GM12878 (cell line): ENCODE data around the gene SIN3A. TPM values are rescaled to one million over a fixed set of nuclear protein-coding genes. Genes with fewer than 3 reads are reported as not detected.

Experiments used
- CBX3 ChIP-seq: fragments of 200-600 bp; sonication (generic); IDR thresholded peaks from 2 replicates; pipeline ENCODE4 v1.6.1; 2016; ENCODE audit warnings: low read depth, borderline replicate concordance
- ESRRA ChIP-seq: IDR thresholded peaks from 2 replicates; pipeline ENCODE4 v1.6.1; 2012; ENCODE audit warnings: mild to moderate bottlenecking, low read length, improper control_type of control experiment
- HDAC6 ChIP-seq: fragments of 200-600 bp; sonication (generic); IDR thresholded peaks from one replicate; pipeline ENCODE4 v1.8.0; 2017; ENCODE audit warnings: antibody characterized with exemption; ENCODE audit not compliant: unreplicated experiment
- POLR2AphosphoS2 ChIP-seq: IDR thresholded peaks from 2 replicates; pipeline ENCODE4 v1.6.1; 2011; ENCODE audit warnings: low read depth, mild to moderate bottlenecking, low read length, improper control_type of control experiment, moderate library complexity
- RBBP5 ChIP-seq: fragments of 200-600 bp; sonication (generic); conservative IDR thresholded peaks from 2 replicates; pipeline ENCODE4 v1.6.1; 2016
- STAT1 ChIP-seq: fragments of 450-650 bp; conservative IDR thresholded peaks from 2 replicates; pipeline ENCODE4 v1.6.1; 2014; ENCODE audit warnings: antibody characterized with exemption, mild to moderate bottlenecking
- YBX1 ChIP-seq: fragments of 450-650 bp; IDR thresholded peaks from 2 replicates; pipeline ENCODE4 v1.6.1; 2016; ENCODE audit warnings: antibody characterized with exemption
- microRNA counts: library from miRNA; unstranded; fragments of <30 nt; microRNA quantifications from one replicate; lab custom pipeline; 2016
- microRNA-seq: library from miRNA; unstranded; fragments of <30 nt; microRNA quantifications from one replicate; pipeline ENCODE4, GENCODE V29; 2018
- polyA plus RNA-seq, 11 experiments: library from polyadenylated mRNA; depleted of rRNA in 4 of 11; unstranded in 6 of 11; stranded (reverse) in 5 of 11; fragments of >200 nt; fragmentation: Nextera tagmentation in 4 of 11; fragmentation: Illumina TruSeq in 1 of 11; extraction: Ambion mirVana in 4 of 11; extraction: Trizol in 1 of 11; gene quantifications; 1 replicate in 1 of 11; 2 replicates in 10 of 11; pipeline versions ENCODE4 v1.2.1 to v1.2.3, GENCODE V29; 2011 to 2016; ENCODE audit warnings: inconsistent platforms in 2 of 11, missing spikeins in 2 of 11, low read depth in 1 of 11
- small RNA-seq: library from RNA; depleted of rRNA; stranded (forward); fragments of <200 nt; gene quantifications from one replicate; pipeline ENCODE3, GENCODE V24; 2014
- total RNA-seq, 4 experiments: library from RNA; depleted of rRNA in 3 of 4; stranded (reverse); fragments of >200 nt in 3 of 4; fragmentation: Illumina TruSeq in 1 of 4; extraction: Trizol in 1 of 4; gene quantifications; 2 replicates each; pipeline versions ENCODE4 v1.2.1 to v1.2.3, GENCODE V29; 2013 to 2021
- TF ChIP-seq, protein P1 (sequence below): IDR thresholded peaks from 2 replicates; pipeline ENCODE4 v1.6.1; 2012; ENCODE audit warnings: low read length, inconsistent platforms

SIN3A gene
- total and polyA plus RNA-seq, 10 of the 15 experiments (the other 5 are each of a cell fraction or from before 2014, with no cell fraction given) = 6.4 to 62.2 (median 29.2) TPM

DNA sequence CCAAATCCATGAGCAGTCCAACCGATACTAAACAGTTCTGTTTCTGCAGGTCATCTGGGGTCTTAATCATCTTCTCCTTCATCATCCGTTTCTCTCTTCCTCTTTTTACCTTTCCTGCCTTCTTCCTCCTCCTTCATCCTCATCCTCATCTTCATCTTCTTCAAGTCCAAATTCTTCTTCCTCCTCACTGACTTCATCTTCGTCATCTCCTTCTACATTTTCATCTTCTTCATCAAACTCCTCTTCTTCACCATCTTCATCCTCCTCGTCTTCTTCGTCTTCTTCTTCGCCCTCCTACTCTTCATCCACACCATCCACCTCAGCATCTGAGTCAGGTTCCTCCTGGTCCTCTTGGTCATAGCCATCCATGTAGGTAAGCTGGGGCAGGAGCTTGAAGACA, 129.8 kb downstream of the SIN3A start (continued):
- TF ChIP-seq CBX3 = no peak
- TF ChIP-seq RBBP5 = no peak
- TF ChIP-seq YBX1 = no peak
- no peak for TF ChIP-seq STAT1
- TF ChIP-seq, protein P1, sequence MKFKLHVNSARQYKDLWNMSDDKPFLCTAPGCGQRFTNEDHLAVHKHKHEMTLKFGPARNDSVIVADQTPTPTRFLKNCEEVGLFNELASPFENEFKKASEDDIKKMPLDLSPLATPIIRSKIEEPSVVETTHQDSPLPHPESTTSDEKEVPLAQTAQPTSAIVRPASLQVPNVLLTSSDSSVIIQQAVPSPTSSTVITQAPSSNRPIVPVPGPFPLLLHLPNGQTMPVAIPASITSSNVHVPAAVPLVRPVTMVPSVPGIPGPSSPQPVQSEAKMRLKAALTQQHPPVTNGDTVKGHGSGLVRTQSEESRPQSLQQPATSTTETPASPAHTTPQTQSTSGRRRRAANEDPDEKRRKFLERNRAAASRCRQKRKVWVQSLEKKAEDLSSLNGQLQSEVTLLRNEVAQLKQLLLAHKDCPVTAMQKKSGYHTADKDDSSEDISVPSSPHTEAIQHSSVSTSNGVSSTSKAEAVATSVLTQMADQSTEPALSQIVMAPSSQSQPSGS = no peak
- no peak for TF ChIP-seq HDAC6
- TF ChIP-seq POLR2AphosphoS2 = no peak
- no peak for TF ChIP-seq ESRRA
- TF ChIP-seq, all 136 proteins: peak for 0

MicroRNAs encoded within 50 kb of the gene (microRNA counts, 767-probe panel; counts per million panel counts)
- 2,268 counts per million, percentile 80 among the panel's probes with 10 or more counts for microRNA hsa-miR-631 (lab: Ali Mortazavi, UCI)

Small RNA genes within 50 kb of the gene (microRNA-seq; reads per million reads assigned to microRNA genes)
- gene MIR631 = not detected

Small RNA genes within 50 kb of the gene (small RNA-seq; reads per million reads assigned to genes)
- not detected for gene AC105036.2

Other genes with a start within 250 kb of the SIN3A start
Only the 7 nearest of the 10 such genes appear.
- not detected in 2 replicates for gene GOLGA6D, start 168.9 kb downstream of the SIN3A start, total RNA-seq (2014; rRNA removed)
- gene GOLGA6D, start 168.9 kb downstream of the SIN3A start, total RNA-seq (2014; rRNA removed; fragmentation: Illumina TruSeq; extraction: Trizol) = not detected in 2 replicates
- not detected in 2 replicates for gene GOLGA6D, start 168.9 kb downstream of the SIN3A start, total RNA-seq (2021)
- not detected in 2 replicates for gene GOLGA6D, start 168.9 kb downstream of the SIN3A start, polyA plus RNA-seq (2011; rRNA removed)
- gene GOLGA6D, start 168.9 kb downstream of the SIN3A start, polyA plus RNA-seq (2014; fragmentation: Illumina TruSeq; extraction: Trizol) = not detected in 2 replicates
- not detected for gene GOLGA6D, start 168.9 kb downstream of the SIN3A start, polyA plus RNA-seq (2014; fragmentation: Nextera tagmentation; extraction: Ambion mirVana)
- gene GOLGA6D, start 168.9 kb downstream of the SIN3A start, polyA plus RNA-seq (2014; rRNA removed) = not detected in 2 replicates
- gene GOLGA6D, start 168.9 kb downstream of the SIN3A start, polyA plus RNA-seq (2016; fragmentation: Nextera tagmentation; extraction: Ambion mirVana) = not detected
- gene COMMD4, start 115.6 kb downstream of the SIN3A start, total RNA-seq (2014; rRNA removed) = 110 and 113 TPM in 2 replicates
- gene COMMD4, start 115.6 kb downstream of the SIN3A start, total RNA-seq (2014; rRNA removed; fragmentation: Illumina TruSeq; extraction: Trizol) = 46.1 and 48.4 TPM in 2 replicates
- 86.3 and 98.9 TPM in 2 replicates for gene COMMD4, start 115.6 kb downstream of the SIN3A start, total RNA-seq (2021)
- 32.0 and 53.2 TPM in 2 replicates for gene COMMD4, start 115.6 kb downstream of the SIN3A start, polyA plus RNA-seq (2011; rRNA removed)
- gene COMMD4, start 115.6 kb downstream of the SIN3A start, polyA plus RNA-seq (2014; fragmentation: Illumina TruSeq; extraction: Trizol) = 18.5 and 34.3 TPM in 2 replicates
- 10 to 100 TPM; 14.5 to 38.4 TPM for gene COMMD4, start 115.6 kb downstream of the SIN3A start, polyA plus RNA-seq (2014; fragmentation: Nextera tagmentation; extraction: Ambion mirVana)
- 97.4 and 111 TPM in 2 replicates for gene COMMD4, start 115.6 kb downstream of the SIN3A start, polyA plus RNA-seq (2014; rRNA removed)
- gene COMMD4, start 115.6 kb downstream of the SIN3A start, polyA plus RNA-seq (2016; fragmentation: Nextera tagmentation; extraction: Ambion mirVana) = 100 to 1,000 TPM; 115 to 118 TPM
- 0.71 and 0.73 TPM in 2 replicates for gene NEIL1, start 104.7 kb downstream of the SIN3A start, total RNA-seq (2014; rRNA removed)
- 0.58 and 0.92 TPM in 2 replicates for gene NEIL1, start 104.7 kb downstream of the SIN3A start, total RNA-seq (2014; rRNA removed; fragmentation: Illumina TruSeq; extraction: Trizol)
- gene NEIL1, start 104.7 kb downstream of the SIN3A start, total RNA-seq (2021) = 0.96 and 1.5 TPM in 2 replicates
- 0.04 and 0.23 TPM in 2 replicates for gene NEIL1, start 104.7 kb downstream of the SIN3A start, polyA plus RNA-seq (2011; rRNA removed)
- gene NEIL1, start 104.7 kb downstream of the SIN3A start, polyA plus RNA-seq (2014; fragmentation: Illumina TruSeq; extraction: Trizol) = 0.37 and 1.3 TPM in 2 replicates
- gene NEIL1, start 104.7 kb downstream of the SIN3A start, polyA plus RNA-seq (2014; fragmentation: Nextera tagmentation; extraction: Ambion mirVana) = under 1 TPM; 0.10 to 0.37 TPM
- 1.8 and 2.5 TPM in 2 replicates for gene NEIL1, start 104.7 kb downstream of the SIN3A start, polyA plus RNA-seq (2014; rRNA removed)
- gene NEIL1, start 104.7 kb downstream of the SIN3A start, polyA plus RNA-seq (2016; fragmentation: Nextera tagmentation; extraction: Ambion mirVana) = 1 to 10 TPM; 1.2 to 2.3 TPM
- gene MAN2C1, start 83.1 kb downstream of the SIN3A start, total RNA-seq (2014; rRNA removed) = 54.8 and 65.0 TPM in 2 replicates
- 26.9 and 29.2 TPM in 2 replicates for gene MAN2C1, start 83.1 kb downstream of the SIN3A start, total RNA-seq (2014; rRNA removed; fragmentation: Illumina TruSeq; extraction: Trizol)
- 102 and 111 TPM in 2 replicates for gene MAN2C1, start 83.1 kb downstream of the SIN3A start, total RNA-seq (2021)
- gene MAN2C1, start 83.1 kb downstream of the SIN3A start, polyA plus RNA-seq (2011; rRNA removed) = 20.9 and 32.5 TPM in 2 replicates
- 17.6 and 32.0 TPM in 2 replicates for gene MAN2C1, start 83.1 kb downstream of the SIN3A start, polyA plus RNA-seq (2014; fragmentation: Illumina TruSeq; extraction: Trizol)
- 1 to 10 TPM; 1.4 to 4.6 TPM for gene MAN2C1, start 83.1 kb downstream of the SIN3A start, polyA plus RNA-seq (2014; fragmentation: Nextera tagmentation; extraction: Ambion mirVana)
- gene MAN2C1, start 83.1 kb downstream of the SIN3A start, polyA plus RNA-seq (2014; rRNA removed) = 107 and 110 TPM in 2 replicates
- gene MAN2C1, start 83.1 kb downstream of the SIN3A start, polyA plus RNA-seq (2016; fragmentation: Nextera tagmentation; extraction: Ambion mirVana) = 10 to 100 TPM; 51.9 to 66.2 TPM
- gene PTPN9, start 127.6 kb upstream of the SIN3A start, total RNA-seq (2014; rRNA removed) = 18.2 and 19.5 TPM in 2 replicates
- gene PTPN9, start 127.6 kb upstream of the SIN3A start, total RNA-seq (2014; rRNA removed; fragmentation: Illumina TruSeq; extraction: Trizol) = 17.3 and 17.9 TPM in 2 replicates
- 25.2 and 29.1 TPM in 2 replicates for gene PTPN9, start 127.6 kb upstream of the SIN3A start, total RNA-seq (2021)
- 21.9 and 25.7 TPM in 2 replicates for gene PTPN9, start 127.6 kb upstream of the SIN3A start, polyA plus RNA-seq (2011; rRNA removed)
- 25.5 and 30.2 TPM in 2 replicates for gene PTPN9, start 127.6 kb upstream of the SIN3A start, polyA plus RNA-seq (2014; fragmentation: Illumina TruSeq; extraction: Trizol)
- 1 to 10 TPM; 7.8 to 8.9 TPM for gene PTPN9, start 127.6 kb upstream of the SIN3A start, polyA plus RNA-seq (2014; fragmentation: Nextera tagmentation; extraction: Ambion mirVana)
- 19.4 and 24.3 TPM in 2 replicates for gene PTPN9, start 127.6 kb upstream of the SIN3A start, polyA plus RNA-seq (2014; rRNA removed)
- gene PTPN9, start 127.6 kb upstream of the SIN3A start, polyA plus RNA-seq (2016; fragmentation: Nextera tagmentation; extraction: Ambion mirVana) = 10 to 100 TPM; 11.7 to 18.7 TPM
- gene SNUPN, start 174.0 kb upstream of the SIN3A start, total RNA-seq (2014; rRNA removed) = 19.0 and 25.4 TPM in 2 replicates
- 24.6 and 25.0 TPM in 2 replicates for gene SNUPN, start 174.0 kb upstream of the SIN3A start, total RNA-seq (2014; rRNA removed; fragmentation: Illumina TruSeq; extraction: Trizol)
- 22.9 and 24.6 TPM in 2 replicates for gene SNUPN, start 174.0 kb upstream of the SIN3A start, total RNA-seq (2021)
- 34.1 and 38.0 TPM in 2 replicates for gene SNUPN, start 174.0 kb upstream of the SIN3A start, polyA plus RNA-seq (2011; rRNA removed)
- 30.2 and 30.9 TPM in 2 replicates for gene SNUPN, start 174.0 kb upstream of the SIN3A start, polyA plus RNA-seq (2014; fragmentation: Illumina TruSeq; extraction: Trizol)
- gene SNUPN, start 174.0 kb upstream of the SIN3A start, polyA plus RNA-seq (2014; fragmentation: Nextera tagmentation; extraction: Ambion mirVana) = 10 to 100 TPM; 47.3 to 50.3 TPM
- 21.8 and 22.6 TPM in 2 replicates for gene SNUPN, start 174.0 kb upstream of the SIN3A start, polyA plus RNA-seq (2014; rRNA removed)
- gene SNUPN, start 174.0 kb upstream of the SIN3A start, polyA plus RNA-seq (2016; fragmentation: Nextera tagmentation; extraction: Ambion mirVana) = 10 to 100 TPM; 41.9 to 48.9 TPM
- 123 and 124 TPM in 2 replicates for gene IMP3, start 188.5 kb upstream of the SIN3A start, total RNA-seq (2014; rRNA removed)
- gene IMP3, start 188.5 kb upstream of the SIN3A start, total RNA-seq (2014; rRNA removed; fragmentation: Illumina TruSeq; extraction: Trizol) = 47.4 and 53.0 TPM in 2 replicates
- gene IMP3, start 188.5 kb upstream of the SIN3A start, total RNA-seq (2021) = 88.3 and 96.2 TPM in 2 replicates
- gene IMP3, start 188.5 kb upstream of the SIN3A start, polyA plus RNA-seq (2011; rRNA removed) = 66.6 and 74.2 TPM in 2 replicates
- 35.1 and 36.9 TPM in 2 replicates for gene IMP3, start 188.5 kb upstream of the SIN3A start, polyA plus RNA-seq (2014; fragmentation: Illumina TruSeq; extraction: Trizol)
- 10 to 100 TPM; 13.3 to 34.9 TPM for gene IMP3, start 188.5 kb upstream of the SIN3A start, polyA plus RNA-seq (2014; fragmentation: Nextera tagmentation; extraction: Ambion mirVana)
- 115 and 123 TPM in 2 replicates for gene IMP3, start 188.5 kb upstream of the SIN3A start, polyA plus RNA-seq (2014; rRNA removed)
- 100 to 1,000 TPM; 204 to 208 TPM for gene IMP3, start 188.5 kb upstream of the SIN3A start, polyA plus RNA-seq (2016; fragmentation: Nextera tagmentation; extraction: Ambion mirVana)